Esophagus squamous epithelium (tissue), 4 donors: ENCODE data around the gene PADI2.

Experiments used
- POLR2A ChIP-seq, 4 donors: fragments of 450-650 bp; IDR thresholded peaks; one replicate each; pipeline ENCODE4 v1.6.1; 2017; ENCODE audit warnings: antibody characterized with exemption in 4 of 4, mild to moderate bottlenecking in 4 of 4, moderate library complexity in 3 of 4
- TF ChIP-seq, protein P1 (sequence below), 6 experiments: fragments of 450-650 bp in 4 of 6; fragments of 200-600 bp in 2 of 6; sonication (generic) in 2 of 6; IDR thresholded peaks; one replicate each; pipeline ENCODE4 v1.5.1; 2016 to 2019; ENCODE audit warnings: antibody characterized with exemption in 6 of 6, mild to moderate bottlenecking in 4 of 6, moderate library complexity in 4 of 6

GRCh38 chr1:17110555-17110926 lies 8.7 kb downstream of the PADI2 start:
- TF ChIP-seq, protein P1, sequence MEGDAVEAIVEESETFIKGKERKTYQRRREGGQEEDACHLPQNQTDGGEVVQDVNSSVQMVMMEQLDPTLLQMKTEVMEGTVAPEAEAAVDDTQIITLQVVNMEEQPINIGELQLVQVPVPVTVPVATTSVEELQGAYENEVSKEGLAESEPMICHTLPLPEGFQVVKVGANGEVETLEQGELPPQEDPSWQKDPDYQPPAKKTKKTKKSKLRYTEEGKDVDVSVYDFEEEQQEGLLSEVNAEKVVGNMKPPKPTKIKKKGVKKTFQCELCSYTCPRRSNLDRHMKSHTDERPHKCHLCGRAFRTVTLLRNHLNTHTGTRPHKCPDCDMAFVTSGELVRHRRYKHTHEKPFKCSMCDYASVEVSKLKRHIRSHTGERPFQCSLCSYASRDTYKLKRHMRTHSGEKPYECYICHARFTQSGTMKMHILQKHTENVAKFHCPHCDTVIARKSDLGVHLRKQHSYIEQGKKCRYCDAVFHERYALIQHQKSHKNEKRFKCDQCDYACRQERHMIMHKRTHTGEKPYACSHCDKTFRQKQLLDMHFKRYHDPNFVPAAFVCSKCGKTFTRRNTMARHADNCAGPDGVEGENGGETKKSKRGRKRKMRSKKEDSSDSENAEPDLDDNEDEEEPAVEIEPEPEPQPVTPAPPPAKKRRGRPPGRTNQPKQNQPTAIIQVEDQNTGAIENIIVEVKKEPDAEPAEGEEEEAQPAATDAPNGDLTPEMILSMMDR (IDR thresholded peaks at IDR 0.05) = no peak
- TF ChIP-seq POLR2A (IDR thresholded peaks at IDR 0.05) = no peak
